H9 (cell line): ENCODE measurements around the gene ATP11B. TPM values are rescaled to one million over a fixed set of nuclear protein-coding genes. Genes with fewer than 3 reads are reported as not detected.

Source experiments
- DNase-seq: peaks from one replicate; pipeline ENCODE4 v3.0.0-alpha.2; 2017
- H2AFZ ChIP-seq: one replicate; pipeline ENCODE4 v1.6.1; 2013; ENCODE audit warnings: mild to moderate bottlenecking, low read length, control low read depth, moderate library complexity
- H2AK5ac ChIP-seq: 2 replicates; pipeline ENCODE4 v1.6.1; 2013; ENCODE audit warnings: low read length, control low read depth, mixed read lengths; ENCODE audit not compliant: insufficient read length
- H2BK120ac ChIP-seq: one replicate; pipeline ENCODE4 v1.6.1; 2013; ENCODE audit warnings: low read depth, mild to moderate bottlenecking, low read length, control low read depth, inconsistent platforms; ENCODE audit not compliant: poor library complexity, severe bottlenecking
- H2BK12ac ChIP-seq: 2 replicates; pipeline ENCODE4 v1.6.1; 2013; ENCODE audit warnings: low read length, control low read depth, mixed read lengths, low read depth; ENCODE audit not compliant: insufficient read length
- H2BK15ac ChIP-seq: 2 replicates; pipeline ENCODE4 v1.6.1; 2013; ENCODE audit warnings: low read depth, low read length, control low read depth
- H2BK20ac ChIP-seq: one replicate; pipeline ENCODE4 v1.6.1; 2013; ENCODE audit warnings: low read depth, mild to moderate bottlenecking, low read length, control low read depth, inconsistent platforms; ENCODE audit not compliant: poor library complexity, severe bottlenecking
- H2BK5ac ChIP-seq: 2 replicates; pipeline ENCODE4 v1.6.1; 2013; ENCODE audit warnings: low read length, control low read depth, mixed read lengths; ENCODE audit not compliant: insufficient read length
- H3K14ac ChIP-seq: 2 replicates; pipeline ENCODE4 v1.6.1; 2013; ENCODE audit warnings: low read length, control low read depth; ENCODE audit not compliant: insufficient read depth
- H3K18ac ChIP-seq: 2 replicates; pipeline ENCODE4 v1.6.1; 2013; ENCODE audit warnings: low read depth, mild to moderate bottlenecking, mixed read lengths, low read length, control low read depth; ENCODE audit not compliant: insufficient read length
- H3K23ac ChIP-seq: 2 replicates; pipeline ENCODE4 v1.6.1; 2013; ENCODE audit warnings: low read length, control low read depth, mixed read lengths, low read depth; ENCODE audit not compliant: insufficient read length
- H3K23me2 ChIP-seq: 2 replicates; pipeline ENCODE4 v1.6.1; 2013; ENCODE audit warnings: low read depth, mild to moderate bottlenecking, mixed read lengths, low read length, control low read depth; ENCODE audit not compliant: insufficient read length, poor library complexity, severe bottlenecking
- H3K27ac ChIP-seq: 2 replicates; pipeline ENCODE4 v1.5.1; 2013; ENCODE audit warnings: low read length, control low read depth, mixed read lengths, low read depth; ENCODE audit not compliant: insufficient read length
- H3K27me3 ChIP-seq: 2 replicates; pipeline ENCODE4 v1.6.1; 2013; ENCODE audit warnings: low read length, control low read depth, inconsistent platforms; ENCODE audit not compliant: insufficient read depth
- H3K4ac ChIP-seq: 2 replicates; pipeline ENCODE4 v1.6.1; 2013; ENCODE audit warnings: low read depth, mild to moderate bottlenecking, control low read depth, inconsistent platforms, low read length, moderate library complexity
- H3K4me1 ChIP-seq: 2 replicates; pipeline ENCODE4 v1.6.1; 2013; ENCODE audit warnings: low read length, control low read depth, inconsistent platforms; ENCODE audit not compliant: insufficient read depth
- H3K4me2 ChIP-seq: 2 replicates; pipeline ENCODE4 v1.6.1; 2013; ENCODE audit warnings: low read length, control low read depth, mixed read lengths; ENCODE audit not compliant: insufficient read length, insufficient read depth
- H3K56ac ChIP-seq: 2 replicates; pipeline ENCODE4 v1.6.1; 2013; ENCODE audit warnings: low read depth, mild to moderate bottlenecking, mixed read lengths, low read length, control low read depth; ENCODE audit not compliant: insufficient read length
- H3K79me1 ChIP-seq: 2 replicates; pipeline ENCODE4 v1.6.1; 2013; ENCODE audit warnings: low read depth, mild to moderate bottlenecking, moderate library complexity, low read length, control low read depth, inconsistent platforms; ENCODE audit not compliant: insufficient read depth, poor library complexity, severe bottlenecking
- H3K79me2 ChIP-seq: 2 replicates; pipeline ENCODE4 v1.6.1; 2013; ENCODE audit warnings: low read length, control low read depth, inconsistent platforms; ENCODE audit not compliant: insufficient read depth
- H3K9ac ChIP-seq: 2 replicates; pipeline ENCODE4 v1.6.1; 2013; ENCODE audit warnings: low read length, control low read depth, mixed read lengths; ENCODE audit not compliant: insufficient read length; ENCODE audit errors: extremely low read depth
- H3K9me3 ChIP-seq: one replicate; pipeline ENCODE4 v1.6.1; 2013; ENCODE audit warnings: low read depth, low read length, inconsistent platforms; ENCODE audit not compliant: control insufficient read depth
- H3T11ph ChIP-seq: one replicate; pipeline ENCODE4 v1.6.1; 2013; ENCODE audit warnings: mild to moderate bottlenecking, low read length, control low read depth, inconsistent platforms
- H4K20me1 ChIP-seq: one replicate; pipeline ENCODE4 v1.6.1; 2013; ENCODE audit not compliant: control insufficient read depth, insufficient read length, insufficient read depth
- H4K5ac ChIP-seq: 2 replicates; pipeline ENCODE4 v1.6.1; 2013; ENCODE audit warnings: low read depth, mild to moderate bottlenecking, mixed read lengths, low read length, control low read depth; ENCODE audit not compliant: insufficient read length
- H4K8ac ChIP-seq: replicated peaks from 2 replicates; pipeline ENCODE4 v1.6.1; 2013; ENCODE audit warnings: low read length, control low read depth, mixed read lengths, low read depth; ENCODE audit not compliant: insufficient read length
- H4K91ac ChIP-seq: 2 replicates; pipeline ENCODE4 v1.6.1; 2013; ENCODE audit warnings: low read depth, mild to moderate bottlenecking, moderate library complexity, mixed read lengths, low read length, control low read depth; ENCODE audit not compliant: insufficient read length
- H3K27ac Mint-ChIP-seq, 3 experiments: 2 replicates in 2 of 3; 3 replicates in 1 of 3; pipeline ENCODE4 v1.8.0; 2020 to 2021; ENCODE audit warnings: mixed read lengths in 3 of 3, mild to moderate bottlenecking in 1 of 3, moderate library complexity in 1 of 3
- H3K27me3 Mint-ChIP-seq: 2 replicates; pipeline ENCODE4 v1.8.0; 2021; ENCODE audit warnings: low read depth, mild to moderate bottlenecking, moderate library complexity, mixed read lengths
- H3K36me3 Mint-ChIP-seq, 3 experiments: 2 replicates in 2 of 3; 3 replicates in 1 of 3; pipeline ENCODE4 v1.8.0; 2020 to 2021; ENCODE audit warnings: low read depth in 3 of 3, mixed read lengths in 3 of 3; ENCODE audit not compliant: insufficient read depth in 1 of 3
- H3K4me1 Mint-ChIP-seq, 2 experiments: 2 replicates each; pipeline ENCODE4 v1.8.0; 2020; ENCODE audit warnings: mixed read lengths in 2 of 2
- H3K4me3 Mint-ChIP-seq, 2 experiments: 2 replicates in 1 of 2; 3 replicates in 1 of 2; pipeline ENCODE4 v1.8.0; 2020 to 2021; ENCODE audit warnings: mild to moderate bottlenecking in 2 of 2, mixed read lengths in 2 of 2, moderate library complexity in 1 of 2
- H3K9me3 Mint-ChIP-seq, 2 experiments: 2 replicates in 1 of 2; 3 replicates in 1 of 2; pipeline ENCODE4 v1.8.0; 2020; ENCODE audit warnings: mild to moderate bottlenecking in 2 of 2, mixed read lengths in 2 of 2, moderate library complexity in 1 of 2
- CTCF ChIP-seq: fragments of 200-600 bp; sonication (generic); conservative IDR thresholded peaks from 3 replicates; pipeline ENCODE4 v1.8.0; 2021; ENCODE audit warnings: antibody characterized with exemption, mild to moderate bottlenecking
- WGBS: extraction: QIAGEN DNeasy Blood & Tissue Kit; methylation state at CpG from one replicate; pipeline ENCODE4 v1.1.7; 2013; ENCODE audit warnings: missing lambda C conversion rate, low lambda C conversion rate, mixed read lengths; ENCODE audit not compliant: insufficient read length; ENCODE audit errors: extremely low coverage; 5-methylcytosine and 5-hydroxymethylcytosine counted together
- total RNA-seq: library from RNA; stranded (reverse); gene quantifications from 2 replicates; pipeline ENCODE4 v1.2.1, GENCODE V29; 2021

The ATP11B gene
- total RNA-seq, 1 experiment from 2014 or later, result 30.0 TPM

- H3K27ac Mint-ChIP-seq, result peak overlapping the region in 2 of 3 experiments; percentile 9 to 11; a peak in 4 of 7 replicates
- H4K20me1 ChIP-seq, result no peaks in the 10 kb centered on the region
- no peaks in the 10 kb centered on the region; the same call in 1 of the 2 replicates for H3K79me2 ChIP-seq
Observed at GRCh38 chr3:182802413-182803390, 9.4 kb downstream of the ATP11B start.

More at GRCh38 chr3:182802413-182803390, 9.4 kb downstream of the ATP11B start:
- no peak for DNase-seq
- Histone ChIP-seq H2BK15ac (no peak overlapping the region), H3K27ac (no peak overlapping the region), H2BK5ac (no peak overlapping the region), H4K91ac (no peak overlapping the region), H3K18ac (no peak overlapping the region), H3K14ac (no peak overlapping the region), H3K4me1 (no peaks in the 10 kb centered on the region; the same call in 1 of the 2 replicates), H3K27me3 (no peaks in the 10 kb centered on the region), H3K4ac (no peak overlapping the region), H3K79me1 (no peaks in the 10 kb centered on the region), H3K56ac (no peak overlapping the region), H4K5ac (no peak overlapping the region), H2AK5ac (no peak overlapping the region), H3K9me3 (no peaks in the 10 kb centered on the region), H2BK120ac (no peak overlapping the region), H3T11ph (no peak overlapping the region), H3K23ac (no peak overlapping the region), H3K4me2 (no peak overlapping the region), H2BK12ac (no peak overlapping the region), H3K9ac (no peak overlapping the region), H2BK20ac (no peak overlapping the region), H3K23me2 (no peaks in the 10 kb centered on the region), H4K8ac (no peak overlapping the region), H2AFZ (no peak overlapping the region)
- Mint-ChIP-seq H3K36me3 (no peaks in the 10 kb centered on the region), H3K4me1 (peaks cover 8% of the 10 kb centered on the region in 2 experiments), H3K27me3 (no peaks in the 10 kb centered on the region), H3K9me3 (no peaks in the 10 kb centered on the region), H3K4me3 (no peak overlapping the region; a peak in 1 of 5 replicates)
- TF ChIP-seq CTCF, result no peak
- WGBS, result no CpG with 5 or more reads among the region's 6 CpGs
